ENCODE data around the gene KRI1.

Gene KRI1

DNA sequence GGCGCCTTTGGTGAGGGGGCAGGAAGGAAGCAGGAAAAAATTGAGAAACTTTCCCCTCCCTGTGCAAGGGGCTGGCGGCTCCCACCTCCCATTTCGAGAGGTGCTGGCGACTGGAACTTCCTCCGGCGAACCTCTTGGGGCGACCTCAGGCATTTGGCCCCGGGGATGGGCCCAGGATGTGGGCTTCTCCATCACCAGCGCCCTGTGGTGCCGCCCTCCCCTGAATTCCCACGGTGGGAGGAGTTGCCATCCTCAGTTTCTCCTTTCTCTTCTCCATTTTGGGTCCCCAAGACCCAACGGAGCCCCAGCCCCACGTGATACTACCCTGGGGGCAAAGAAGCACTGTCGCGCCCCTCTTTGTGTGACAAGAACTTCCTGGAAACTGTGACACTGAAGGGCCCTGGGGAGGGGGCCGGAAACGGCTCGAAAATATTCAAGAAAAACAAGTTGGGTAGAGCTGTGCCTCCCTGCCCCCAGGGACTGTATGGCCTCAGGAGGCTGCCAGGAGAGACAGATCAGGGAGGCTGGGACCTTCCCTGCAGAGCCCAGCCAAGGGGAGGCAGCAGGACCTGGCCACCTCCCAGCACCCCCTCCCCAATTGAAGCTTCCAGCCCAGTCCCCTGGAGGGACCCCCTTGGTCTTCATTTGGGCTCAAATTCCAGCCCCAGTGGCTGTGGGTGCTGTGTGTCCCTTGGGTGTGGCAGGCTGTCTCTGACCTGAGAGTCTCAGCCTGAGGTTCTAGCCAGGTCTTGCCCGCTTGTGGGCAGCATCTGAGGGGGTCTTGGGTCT, 37.5 kb upstream of the KRI1 start:
- TF ChIP-seq, protein P1, sequence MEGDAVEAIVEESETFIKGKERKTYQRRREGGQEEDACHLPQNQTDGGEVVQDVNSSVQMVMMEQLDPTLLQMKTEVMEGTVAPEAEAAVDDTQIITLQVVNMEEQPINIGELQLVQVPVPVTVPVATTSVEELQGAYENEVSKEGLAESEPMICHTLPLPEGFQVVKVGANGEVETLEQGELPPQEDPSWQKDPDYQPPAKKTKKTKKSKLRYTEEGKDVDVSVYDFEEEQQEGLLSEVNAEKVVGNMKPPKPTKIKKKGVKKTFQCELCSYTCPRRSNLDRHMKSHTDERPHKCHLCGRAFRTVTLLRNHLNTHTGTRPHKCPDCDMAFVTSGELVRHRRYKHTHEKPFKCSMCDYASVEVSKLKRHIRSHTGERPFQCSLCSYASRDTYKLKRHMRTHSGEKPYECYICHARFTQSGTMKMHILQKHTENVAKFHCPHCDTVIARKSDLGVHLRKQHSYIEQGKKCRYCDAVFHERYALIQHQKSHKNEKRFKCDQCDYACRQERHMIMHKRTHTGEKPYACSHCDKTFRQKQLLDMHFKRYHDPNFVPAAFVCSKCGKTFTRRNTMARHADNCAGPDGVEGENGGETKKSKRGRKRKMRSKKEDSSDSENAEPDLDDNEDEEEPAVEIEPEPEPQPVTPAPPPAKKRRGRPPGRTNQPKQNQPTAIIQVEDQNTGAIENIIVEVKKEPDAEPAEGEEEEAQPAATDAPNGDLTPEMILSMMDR (IDR thresholded peaks at IDR 0.05): peak; percentile 38
- Histone ChIP-seq H3K36me3 (peaks cover 12% of the 10 kb centered on the region), H3K9me3 (no peaks in the 10 kb centered on the region), H3K27me3 (no peaks in the 10 kb centered on the region), H3K4me1 (ENCODE audit: control insufficient read depth in 1 of 2, insufficient read depth in 1 of 2, low read depth in 1 of 2, low read length in 1 of 2) (peaks cover 46% of the 10 kb centered on the region in 2 experiments), H3K27ac (peak overlapping the region; percentile 100), H3K4me3 (ENCODE audit: low read depth in 1 of 2, low read length in 1 of 2) (peak overlapping the region; percentile 87 to 99)

DNA sequence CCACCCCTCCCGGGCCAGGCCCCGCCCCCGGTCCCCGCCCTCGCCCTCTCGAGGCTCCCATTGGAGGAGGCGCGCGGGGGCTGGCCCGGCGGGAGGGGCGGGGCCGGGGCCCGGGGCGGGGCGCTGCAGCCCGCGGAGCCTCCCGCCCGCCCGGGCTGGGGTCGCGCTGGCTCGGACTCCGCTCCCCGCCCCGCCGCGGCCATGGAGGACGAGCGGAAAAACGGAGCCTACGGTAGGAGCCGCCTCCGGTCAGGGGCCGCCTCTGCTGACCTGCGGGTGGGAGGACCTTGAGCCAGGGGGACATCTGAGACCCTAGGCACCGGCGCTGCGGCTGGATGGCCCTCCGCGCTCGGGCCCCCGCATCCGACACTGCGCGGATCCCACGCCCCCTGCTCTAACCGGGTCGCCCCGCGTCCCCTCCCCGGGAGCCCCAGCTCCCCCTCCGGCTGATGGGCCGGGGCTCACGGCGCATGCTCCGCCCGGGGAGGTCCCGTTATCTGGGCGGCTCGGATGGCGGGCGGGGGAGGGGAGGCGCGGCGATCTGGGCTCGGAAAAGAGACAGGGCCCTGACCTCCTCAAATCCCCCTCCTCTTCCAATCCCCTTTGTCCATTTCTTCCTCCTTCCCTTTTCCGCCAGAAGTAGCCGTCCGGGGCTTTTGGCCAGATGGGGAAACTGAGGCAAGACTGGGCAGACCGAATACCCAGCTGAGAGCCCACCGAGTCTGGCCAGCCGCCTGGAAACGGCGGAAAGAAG, 36.7 kb upstream of the KRI1 start:
- H3K36me3 ChIP-seq: peaks cover 9% of the 10 kb centered on the region
- peak overlapping the region; percentile 100 for H3K27ac ChIP-seq
- peaks cover 53 to 54% of the 10 kb centered on the region in 2 experiments for H3K4me1 ChIP-seq (ENCODE audit: control insufficient read depth in 1 of 2, insufficient read depth in 1 of 2, low read depth in 1 of 2, low read length in 1 of 2)
- TF ChIP-seq, protein P1 (IDR thresholded peaks at IDR 0.05): no peak
- H3K9me3 ChIP-seq: no peaks in the 10 kb centered on the region
- H3K4me3 ChIP-seq (ENCODE audit: low read depth in 1 of 2, low read length in 1 of 2): peak overlapping the region; percentile 87 to 99
- no peaks in the 10 kb centered on the region for H3K27me3 ChIP-seq

DNA sequence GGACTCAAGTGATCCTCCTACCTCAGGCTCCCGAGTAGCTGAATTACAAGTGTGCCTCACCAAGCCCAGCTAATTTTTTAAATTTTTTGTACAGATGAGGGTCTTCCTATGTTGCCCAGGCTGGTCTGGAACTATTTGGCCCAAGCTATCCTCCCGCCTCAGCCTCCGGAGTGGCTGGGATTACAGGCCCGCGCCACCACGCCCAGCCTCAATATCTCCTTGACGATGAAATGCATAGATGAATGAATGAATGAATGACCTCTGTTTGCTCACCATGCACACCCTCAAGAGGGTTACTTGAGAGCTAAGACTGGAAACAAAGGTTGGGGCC, 36.2 kb upstream of the KRI1 start:
- Histone ChIP-seq H3K4me1 (ENCODE audit: control insufficient read depth in 1 of 2, insufficient read depth in 1 of 2, low read depth in 1 of 2, low read length in 1 of 2) (peaks cover 54 to 56% of the 10 kb centered on the region in 2 experiments), H3K9me3 (no peaks in the 10 kb centered on the region), H3K4me3 (ENCODE audit: low read depth in 1 of 2, low read length in 1 of 2) (peak overlapping the region; percentile 29 to 99), H3K27ac (peak overlapping the region; percentile 100), H3K27me3 (no peaks in the 10 kb centered on the region), H3K36me3 (peaks cover 6% of the 10 kb centered on the region)
- TF ChIP-seq, protein P1 (IDR thresholded peaks at IDR 0.05): no peak

DNA sequence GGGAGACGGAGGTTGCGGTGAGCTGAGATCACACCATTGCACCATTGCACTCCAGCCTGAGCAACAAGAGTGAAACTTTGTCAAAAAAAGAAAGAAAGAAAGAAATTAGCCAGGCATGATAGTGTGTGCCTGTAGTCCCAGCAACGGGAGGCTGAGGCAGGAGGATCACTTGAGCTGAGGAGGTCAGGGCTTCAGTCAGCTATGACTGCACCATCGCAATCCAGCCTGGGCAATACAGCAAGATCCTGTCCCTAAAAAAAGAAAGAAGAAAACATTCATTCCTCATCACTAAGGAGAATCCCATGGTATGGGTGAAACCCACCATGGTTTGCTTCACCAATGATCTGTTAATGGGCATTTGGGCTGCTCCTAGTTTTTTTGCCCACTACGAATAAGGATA, 34.3 kb upstream of the KRI1 start:
- H3K4me3 ChIP-seq (ENCODE audit: low read depth in 1 of 2, low read length in 1 of 2): no peak overlapping the region
- H3K9me3 ChIP-seq: no peaks in the 10 kb centered on the region
- TF ChIP-seq, protein P1 (IDR thresholded peaks at IDR 0.05): no peak
- H3K36me3 ChIP-seq: no peaks in the 10 kb centered on the region
- H3K27me3 ChIP-seq: no peaks in the 10 kb centered on the region
- H3K4me1 ChIP-seq (ENCODE audit: control insufficient read depth in 1 of 2, insufficient read depth in 1 of 2, low read depth in 1 of 2, low read length in 1 of 2): peaks cover 51 to 55% of the 10 kb centered on the region in 2 experiments
- H3K27ac ChIP-seq: no peak overlapping the region

DNA sequence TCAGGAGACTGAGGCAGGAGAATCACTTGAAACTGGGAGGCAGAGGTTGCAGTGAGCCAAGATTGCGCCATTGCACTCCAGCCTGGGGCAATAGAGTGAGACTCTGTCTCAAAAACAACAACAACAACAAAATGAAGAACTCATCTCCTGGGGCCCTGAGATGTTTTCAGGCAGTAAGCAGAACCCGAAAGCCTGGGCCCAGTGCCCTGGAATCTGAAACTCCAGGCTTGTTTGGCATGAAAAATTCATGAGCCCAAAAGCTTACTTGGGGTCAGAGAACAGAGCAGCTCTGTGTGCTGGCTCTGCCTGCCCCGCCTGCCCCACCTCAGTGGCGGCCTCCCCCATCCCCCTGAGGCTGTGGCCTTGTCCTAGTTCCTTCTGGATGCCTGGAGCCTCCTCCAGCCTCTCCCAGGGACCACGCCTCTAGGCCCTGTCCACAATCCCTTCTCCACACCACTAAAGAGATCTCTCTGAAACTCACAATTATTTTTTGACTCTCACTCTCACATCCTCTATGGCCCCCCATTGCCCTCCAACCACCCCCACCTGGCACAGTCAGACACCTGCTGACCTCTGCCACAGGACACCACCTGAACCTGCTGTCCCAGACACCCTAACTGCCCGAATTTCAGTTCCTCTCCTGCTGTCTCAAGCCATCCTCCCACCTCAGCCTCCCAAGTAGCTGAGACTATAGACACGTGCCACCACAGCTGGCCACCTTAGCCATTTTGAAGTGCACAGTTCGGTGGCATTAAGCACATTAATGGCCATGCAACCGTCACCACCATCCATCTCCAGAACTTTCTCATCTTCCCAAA, 28.2 kb upstream of the KRI1 start:
- TF ChIP-seq, protein P1 (IDR thresholded peaks at IDR 0.05): no peak
- Histone ChIP-seq H3K4me1 (ENCODE audit: control insufficient read depth in 1 of 2, insufficient read depth in 1 of 2, low read depth in 1 of 2, low read length in 1 of 2) (peaks cover 91 to 92% of the 10 kb centered on the region in 2 experiments), H3K36me3 (no peaks in the 10 kb centered on the region), H3K4me3 (ENCODE audit: low read depth in 1 of 2, low read length in 1 of 2) (peak overlapping the region; percentile 65 to 66), H3K27ac (peak overlapping the region; percentile 100), H3K9me3 (no peaks in the 10 kb centered on the region), H3K27me3 (no peaks in the 10 kb centered on the region)
